CD4-positive, alpha-beta T cell treated with Interleukin-2 at 100 ng/mL for 4 hours (primary cell): Measurements from ENCODE around the gene DCTD.

Source experiments
- DNase-seq: peaks from one replicate; pipeline ENCODE4 v3.0.0-alpha.2; 2020; ENCODE audit warnings: low spot score

The DCTD gene

DNA sequence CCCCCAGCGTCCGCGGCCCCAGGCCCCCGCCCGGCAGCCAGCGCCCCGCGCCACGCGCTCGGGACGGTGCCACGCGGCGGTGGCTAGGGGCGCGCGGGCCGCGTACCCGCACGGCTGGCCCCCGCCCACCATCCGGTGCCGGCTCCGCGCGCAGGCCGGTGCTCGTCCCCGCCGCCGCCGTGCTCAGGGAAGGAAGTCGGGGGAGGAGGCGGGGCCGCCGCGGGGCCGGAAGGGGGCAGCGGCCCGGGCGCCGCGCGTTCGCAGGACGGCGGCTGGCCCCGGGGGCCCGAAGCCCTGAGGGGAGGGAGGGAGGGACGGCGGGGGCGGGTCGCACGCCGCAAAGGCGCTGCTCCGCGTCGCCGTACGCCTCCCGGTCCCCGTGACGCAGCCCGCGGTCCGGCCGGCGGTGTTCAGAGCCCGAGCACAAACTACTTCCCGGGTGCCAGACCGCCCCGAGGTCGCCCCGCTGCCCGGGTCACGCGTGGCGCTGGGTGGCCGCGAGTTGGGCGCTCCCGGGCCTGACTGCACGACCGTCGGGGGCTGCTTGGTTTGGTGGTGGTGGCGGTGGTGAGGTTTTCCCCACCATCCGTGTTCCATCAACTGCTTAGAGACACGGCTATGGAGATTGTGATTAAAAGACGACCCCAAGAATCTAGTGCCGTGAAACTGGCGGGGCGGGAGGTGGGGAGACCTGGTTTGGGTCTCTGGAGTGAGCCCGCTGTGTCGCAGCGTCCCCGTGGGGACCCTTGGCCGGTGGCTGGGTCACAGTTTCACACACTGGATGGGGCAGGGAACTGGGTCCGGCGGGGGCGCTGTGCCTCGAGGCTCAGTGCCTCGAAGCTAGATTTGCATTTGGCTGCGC lies at the start of gene DCTD:
TSS of gene DCTD (minus strand) at position 205 of the 862 bp plus-strand sequence. CDS start 1,818 bp downstream, outside the sequence.
- peak; percentile 73 for DNase-seq

DNA sequence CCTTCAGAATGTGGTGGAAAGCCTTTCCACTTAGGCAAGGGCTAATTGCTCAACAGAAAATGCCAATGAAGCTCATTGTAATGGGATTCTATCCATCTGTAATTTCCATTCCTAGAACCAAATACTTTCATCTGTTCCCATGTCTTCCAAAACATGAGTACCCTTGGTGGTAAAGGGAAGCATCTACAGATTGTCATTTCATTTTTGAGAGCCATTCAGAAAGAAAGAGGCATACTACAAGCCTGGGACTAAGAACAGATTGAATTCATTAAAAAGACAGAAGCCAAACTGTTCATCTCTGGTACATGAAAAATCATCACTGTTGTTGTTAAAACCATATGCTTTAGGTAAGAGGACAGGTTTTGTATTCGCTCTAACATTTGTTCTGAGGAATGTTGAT lies 43.6 kb upstream of the DCTD start:
- no peak for DNase-seq

DNA sequence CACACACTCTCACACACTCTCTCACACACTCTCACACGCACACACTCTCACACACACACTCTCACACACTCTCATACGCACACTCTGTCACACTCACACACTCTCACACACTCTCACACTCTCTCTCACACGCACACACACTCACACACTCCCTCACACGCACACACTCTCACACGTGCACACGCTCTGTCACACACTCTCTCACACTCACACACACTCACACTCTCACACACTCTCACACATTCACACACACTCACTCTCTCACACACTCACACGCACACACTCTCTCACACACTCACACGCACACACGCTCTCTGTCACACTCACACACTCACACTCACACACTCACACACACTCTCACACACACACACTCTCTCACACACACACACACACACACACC lies 43.0 kb upstream of the DCTD start:
- no peak for DNase-seq

DNA sequence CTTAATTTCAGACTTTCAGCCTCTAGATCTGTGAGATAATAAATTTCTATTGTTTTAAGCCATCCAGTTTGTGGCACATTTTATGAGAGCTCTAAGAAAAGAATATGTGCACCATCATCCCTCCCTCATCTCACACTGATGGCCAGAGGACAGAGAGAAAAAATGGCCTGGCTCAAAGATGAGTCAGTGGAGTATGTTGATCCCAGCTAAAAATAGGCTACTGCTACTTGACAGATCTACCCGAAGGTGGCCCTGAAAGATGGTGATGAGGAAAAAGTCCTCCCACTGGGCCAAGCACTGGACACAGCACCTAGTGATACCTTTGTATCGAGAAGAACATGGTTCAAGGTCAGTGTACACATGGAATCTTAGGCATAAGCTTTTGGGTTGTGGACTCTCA lies 38.2 kb upstream of the DCTD start:
- no peak for DNase-seq

DNA sequence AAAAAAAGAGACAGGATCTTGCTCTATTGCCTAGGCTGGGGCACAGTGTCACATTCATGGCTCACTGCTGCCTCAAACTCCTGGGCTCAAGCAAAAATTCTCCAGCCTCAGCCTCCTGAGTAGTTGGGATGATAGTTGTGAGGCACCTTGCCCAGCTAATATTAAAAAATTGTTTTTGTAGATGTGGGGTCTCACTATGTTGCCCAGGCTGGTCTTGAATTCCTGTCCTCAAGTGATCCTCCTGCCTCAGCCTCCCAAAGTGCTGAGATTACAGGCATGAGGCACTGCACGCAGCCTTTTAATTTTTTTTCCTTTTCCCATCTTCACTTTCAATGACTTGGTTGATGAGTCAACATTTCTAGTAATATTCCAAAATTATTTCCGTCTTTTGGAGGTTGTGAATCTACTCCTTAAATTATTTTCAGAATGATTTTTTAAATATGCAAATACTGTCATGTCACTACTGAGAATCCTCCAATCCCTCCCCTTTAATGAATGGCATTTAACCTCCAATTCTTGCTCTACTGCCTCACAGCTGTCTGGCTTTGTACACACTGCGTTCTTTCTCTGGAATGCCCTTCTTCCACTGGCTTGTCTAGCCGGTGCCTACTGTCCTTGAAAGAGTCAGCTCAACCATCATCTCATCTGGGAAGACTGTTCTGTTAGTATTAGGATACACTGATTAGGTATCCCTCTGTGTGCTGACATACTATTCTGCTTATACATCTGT lies 27.5 kb upstream of the DCTD start:
- DNase-seq: no peak

DNA sequence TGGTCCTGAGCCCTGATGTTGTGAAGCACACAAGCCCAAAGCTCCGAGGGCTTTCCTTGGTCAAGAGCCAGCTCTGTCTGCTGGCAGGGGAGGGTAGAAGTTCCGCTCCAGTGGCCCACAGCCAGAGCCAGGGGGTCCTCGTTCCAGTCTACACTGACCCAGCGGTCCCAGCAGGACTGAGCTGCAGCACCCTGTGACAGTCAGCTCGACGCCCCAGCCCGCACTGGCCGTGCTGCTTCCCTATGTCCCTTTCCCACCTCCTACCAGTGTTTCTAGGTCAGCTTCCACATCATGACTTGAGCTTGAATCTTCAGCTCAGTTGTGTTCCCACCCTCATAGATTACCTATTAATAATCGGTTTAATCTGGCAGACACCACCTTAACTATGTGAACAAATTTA lies 22.5 kb upstream of the DCTD start:
- DNase-seq: no peak

DNA sequence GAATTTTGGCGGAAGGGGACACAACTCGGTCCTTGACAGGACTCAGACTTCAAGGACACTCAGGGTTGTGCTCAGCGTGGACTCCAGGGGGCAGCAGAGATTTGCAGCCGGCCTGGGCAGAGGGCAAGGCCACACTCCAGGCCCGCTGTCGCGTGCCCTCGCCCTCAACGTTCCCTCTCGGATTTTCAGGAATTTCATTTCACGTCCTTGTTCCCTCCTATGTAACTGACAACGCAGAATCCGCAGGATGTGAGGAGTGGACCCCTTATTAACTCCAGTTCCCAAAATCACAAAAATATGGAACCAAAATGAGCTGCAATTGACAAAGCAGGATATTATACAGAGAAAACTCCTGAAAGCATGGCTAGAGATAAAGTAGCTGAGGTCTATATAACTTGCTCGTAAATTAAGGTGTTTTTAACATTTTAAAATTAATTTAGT lies 21.0 kb upstream of the DCTD start:
- DNase-seq: peak; percentile 68

DNA sequence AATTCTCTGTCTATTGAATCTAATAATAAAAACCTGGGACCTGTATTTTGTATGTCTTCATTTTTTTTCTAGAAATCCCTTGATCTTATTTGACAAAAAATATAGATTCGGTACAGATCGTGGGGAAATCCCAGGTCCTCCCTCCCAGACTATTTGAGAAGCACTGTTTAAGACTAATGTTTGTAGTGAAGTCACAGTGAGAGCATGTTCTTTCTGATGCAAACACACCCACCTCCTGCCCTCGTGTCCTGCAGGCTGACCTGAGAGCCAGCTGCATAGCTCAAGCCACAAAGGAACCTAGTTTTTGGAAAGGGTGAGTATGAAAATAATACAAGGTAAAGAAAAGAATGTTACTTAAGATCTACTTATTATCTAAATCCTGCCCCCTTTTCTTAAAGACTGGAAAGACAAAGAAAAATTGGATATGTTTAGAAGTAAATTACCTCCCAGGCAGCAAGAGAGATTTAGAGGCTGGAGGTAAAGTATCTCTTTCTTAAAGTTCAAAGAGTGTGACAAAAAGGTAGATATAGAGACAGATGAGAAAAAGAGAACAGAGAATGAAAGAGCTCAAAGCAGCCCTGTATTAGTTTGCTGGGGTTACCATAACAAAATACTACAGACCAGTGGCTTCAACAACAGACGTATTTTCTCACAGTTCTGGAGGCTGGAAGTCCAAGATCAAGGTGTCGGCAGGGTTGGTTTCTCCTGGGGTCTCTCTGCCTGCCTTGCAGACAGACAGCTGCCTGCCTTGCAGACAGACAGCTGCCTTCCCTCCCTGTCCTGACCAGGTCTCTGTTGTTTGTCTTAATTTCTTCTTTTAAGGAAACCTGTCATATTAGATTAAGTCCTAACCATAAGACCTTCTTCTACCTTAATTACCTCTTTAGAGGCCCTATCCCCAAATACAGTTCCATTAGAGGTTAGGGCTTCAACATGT lies 20.4 kb upstream of the DCTD start:
- DNase-seq: no peak

DNA sequence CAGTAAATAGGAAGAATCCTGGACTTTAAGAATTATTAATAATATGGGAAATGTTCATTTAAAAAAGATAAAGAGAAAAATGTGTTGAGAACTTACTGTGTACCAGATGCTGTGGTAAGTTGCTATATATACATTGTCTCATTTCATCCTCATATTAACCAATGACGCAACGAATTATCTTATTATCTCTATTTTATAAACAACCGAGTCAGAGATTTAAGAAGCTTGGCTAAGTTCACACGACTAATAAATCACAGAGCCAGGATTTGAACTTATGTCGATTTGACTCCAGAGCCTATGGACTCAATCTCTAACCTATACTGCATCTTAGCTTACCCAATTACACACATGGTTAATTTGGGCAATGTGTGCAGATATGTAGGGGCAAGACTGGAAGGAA lies 15.5 kb upstream of the DCTD start:
- DNase-seq: no peak

DNA sequence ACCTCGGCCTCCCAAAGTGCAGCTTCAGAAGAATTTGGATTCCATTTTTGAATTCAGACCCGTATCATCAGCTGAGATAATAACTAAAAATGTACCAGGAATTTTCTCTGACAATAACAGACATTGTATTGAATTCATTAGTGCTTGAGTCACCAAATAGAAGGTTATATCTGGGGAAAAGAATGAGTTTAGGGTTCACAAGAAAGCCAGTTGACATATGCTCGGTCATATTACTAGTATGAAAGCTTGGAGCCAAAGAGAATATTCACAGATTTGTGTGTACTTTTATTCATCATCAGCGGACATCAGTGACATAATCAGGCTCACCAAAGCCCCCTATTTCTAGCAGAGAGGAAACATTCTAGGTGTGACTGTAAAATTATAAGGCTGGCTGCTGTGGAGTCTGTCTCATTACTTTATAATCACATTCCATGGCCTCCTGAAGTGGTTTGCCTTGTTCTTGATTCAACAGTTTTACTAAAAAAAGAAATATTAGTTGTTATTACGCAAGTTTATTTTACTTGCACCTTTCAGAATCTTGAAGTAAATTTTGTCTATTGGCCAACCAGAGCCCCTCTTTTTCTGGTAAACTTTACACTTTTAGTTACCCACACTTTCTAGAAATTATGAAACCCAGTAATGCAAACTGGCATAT lies 14.6 kb upstream of the DCTD start:
- DNase-seq: no peak

DNA sequence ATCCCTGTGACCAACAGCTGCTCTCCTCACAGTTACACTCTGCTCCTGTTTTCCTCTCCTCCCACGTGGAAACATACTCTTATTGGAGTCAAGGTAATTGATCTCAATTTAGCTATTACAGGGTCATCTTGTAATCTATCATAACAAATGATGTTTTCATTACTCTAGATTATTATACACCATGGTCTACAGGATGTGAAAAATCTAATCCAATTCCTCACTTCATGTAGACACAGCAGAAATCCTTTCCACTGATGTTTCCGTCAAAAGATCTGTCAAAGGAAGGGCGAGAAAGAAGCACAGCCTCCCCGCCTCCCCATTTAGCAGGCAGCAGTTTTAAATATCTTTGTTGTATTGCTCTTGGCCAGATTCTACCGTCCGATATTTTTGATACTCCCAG lies 13.7 kb upstream of the DCTD start:
- DNase-seq: no peak

DNA sequence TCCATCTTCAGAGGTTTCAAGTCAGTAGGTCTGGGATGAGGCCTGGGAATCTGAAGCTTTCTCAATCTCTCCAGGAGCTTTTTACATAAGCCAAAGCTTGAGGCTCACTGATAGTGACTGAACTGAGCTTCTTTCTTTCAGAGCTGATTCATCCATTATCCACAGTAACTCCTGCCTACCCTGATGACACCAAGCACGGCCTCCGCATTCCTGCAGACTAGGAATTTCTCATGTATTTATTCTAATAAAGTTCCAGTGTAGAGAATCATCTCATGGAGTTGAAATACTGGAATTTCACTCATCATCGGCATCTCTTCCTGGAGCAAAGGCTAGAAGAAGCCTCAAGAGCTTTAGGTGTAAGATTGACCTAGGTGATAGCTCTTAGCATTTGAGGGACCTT lies 12.1 kb upstream of the DCTD start:
- DNase-seq: no peak

DNA sequence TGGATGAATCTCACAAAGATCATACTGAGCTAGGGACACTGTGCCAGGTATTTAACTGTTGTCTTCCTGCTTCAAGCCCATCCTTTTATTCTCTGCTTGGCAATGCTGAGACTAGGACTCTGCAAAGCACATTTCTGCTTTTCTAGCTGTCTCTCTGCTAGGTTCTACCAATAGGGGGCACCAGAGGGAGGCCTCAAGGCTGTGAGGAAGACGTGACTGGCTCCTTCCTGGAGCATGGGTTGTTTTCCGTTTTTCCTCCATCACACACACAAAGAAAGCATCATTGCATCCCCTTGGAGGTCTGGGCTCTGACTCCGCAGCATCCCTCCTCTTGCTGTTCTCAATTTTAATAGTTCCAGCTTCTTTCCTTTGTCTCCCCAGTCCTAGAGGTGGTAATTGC lies 10.9 kb upstream of the DCTD start:
- DNase-seq: no peak

DNA sequence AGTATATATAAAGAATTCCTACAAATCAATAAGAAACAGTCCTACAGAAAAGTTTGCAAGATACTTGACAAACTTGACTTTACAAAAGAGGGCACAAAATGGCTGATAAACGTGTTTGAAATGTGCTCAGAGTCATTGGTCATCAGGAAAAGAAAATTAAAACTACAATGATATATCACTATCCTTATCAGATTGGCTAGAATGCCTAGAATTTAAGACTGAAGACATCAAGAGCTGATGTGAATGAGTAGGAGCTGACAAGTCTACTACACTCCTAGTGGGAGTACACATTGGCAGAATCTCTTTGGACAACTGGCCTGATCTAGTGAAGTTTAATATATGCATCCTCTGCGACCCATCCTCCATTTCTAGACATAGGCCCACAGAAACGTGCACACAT lies 10.3 kb upstream of the DCTD start:
- no peak for DNase-seq

DNA sequence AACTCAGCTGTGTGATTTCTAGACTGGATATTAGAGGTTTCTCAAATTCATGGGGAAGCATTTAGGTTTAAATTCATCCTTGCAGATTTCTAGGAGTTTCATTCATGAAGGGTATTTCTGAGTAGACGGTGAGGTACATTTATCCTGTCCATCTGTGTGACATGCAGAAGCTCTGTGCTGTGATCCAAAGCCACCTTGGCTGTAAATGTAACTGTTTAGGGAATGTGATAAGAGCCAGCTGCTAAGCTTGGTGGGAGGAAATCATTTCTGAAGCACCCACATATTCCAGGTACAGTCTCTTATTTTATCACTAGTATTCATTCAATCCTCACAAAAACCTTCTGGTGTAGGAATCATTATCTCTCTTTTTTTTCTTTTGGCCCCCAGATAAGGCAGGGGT lies 8.7 kb upstream of the DCTD start:
- no peak for DNase-seq

DNA sequence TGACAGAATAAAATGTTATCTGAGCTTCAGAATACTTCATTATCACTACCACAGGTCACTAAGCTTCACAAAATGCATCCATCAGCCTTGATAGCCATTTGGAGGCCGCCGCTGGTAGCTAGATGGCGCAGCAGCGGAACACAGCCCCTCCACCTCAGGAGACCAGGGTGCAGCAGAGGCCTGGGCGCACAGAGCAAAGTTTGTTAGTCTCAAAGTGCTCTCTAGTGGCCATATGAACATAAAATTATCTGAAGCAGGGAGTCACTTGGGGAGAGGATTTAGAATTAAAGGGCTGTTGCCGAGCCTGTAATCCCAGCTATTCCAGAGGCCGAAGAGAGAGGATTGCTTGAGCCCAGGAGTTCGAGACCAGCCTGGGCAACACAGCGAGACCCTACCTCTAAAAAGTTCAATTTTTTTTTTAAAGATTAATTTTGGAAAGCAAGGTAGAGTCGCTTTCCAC lies 8.1 kb upstream of the DCTD start:
- DNase-seq: peak; percentile 72

DNA sequence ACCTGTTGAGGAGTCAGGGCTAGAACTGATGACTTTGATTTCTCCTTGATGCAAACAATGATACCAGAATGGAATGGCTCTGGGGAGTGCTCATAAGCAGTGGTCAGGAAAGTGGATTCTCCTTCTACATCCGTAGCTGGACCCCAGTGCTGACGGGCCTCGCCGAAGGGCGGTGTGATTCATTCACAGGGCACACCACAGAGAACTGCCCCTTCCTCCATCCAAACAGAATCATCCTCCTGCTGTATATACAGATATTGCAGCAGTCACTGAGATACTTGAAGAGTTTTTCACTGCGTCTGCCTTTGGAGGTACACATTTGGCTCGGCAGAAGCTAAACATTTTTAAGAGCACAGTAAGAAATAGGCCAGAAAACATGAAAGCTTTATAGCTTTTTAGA lies 7.3 kb upstream of the DCTD start:
- no peak for DNase-seq

DNA sequence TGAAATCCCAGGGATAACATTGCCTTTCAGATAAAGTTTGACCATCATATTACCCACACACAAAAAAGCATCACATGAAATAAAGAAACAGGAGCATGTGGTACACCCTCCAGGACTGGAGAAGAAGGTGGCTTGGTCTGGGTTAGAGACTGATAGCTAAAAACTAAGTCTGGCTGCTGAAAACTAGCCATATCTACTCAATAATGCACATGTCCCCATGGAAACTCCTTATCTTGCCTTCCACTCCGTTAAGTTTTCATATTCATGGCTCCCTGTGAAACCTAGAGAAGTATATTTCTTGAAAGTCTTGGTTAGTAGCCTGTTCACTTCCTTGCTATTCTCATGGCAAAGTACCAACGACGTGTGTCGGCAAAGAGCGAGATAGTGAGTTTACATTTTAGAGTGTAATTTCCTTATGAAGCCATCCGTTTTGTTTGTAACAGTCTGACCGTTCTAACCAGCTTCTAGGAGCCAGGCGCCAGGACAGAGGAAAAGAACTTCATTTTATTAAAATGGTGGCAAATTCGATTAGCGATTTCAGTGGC lies 6.7 kb upstream of the DCTD start:
- no peak for DNase-seq

DNA sequence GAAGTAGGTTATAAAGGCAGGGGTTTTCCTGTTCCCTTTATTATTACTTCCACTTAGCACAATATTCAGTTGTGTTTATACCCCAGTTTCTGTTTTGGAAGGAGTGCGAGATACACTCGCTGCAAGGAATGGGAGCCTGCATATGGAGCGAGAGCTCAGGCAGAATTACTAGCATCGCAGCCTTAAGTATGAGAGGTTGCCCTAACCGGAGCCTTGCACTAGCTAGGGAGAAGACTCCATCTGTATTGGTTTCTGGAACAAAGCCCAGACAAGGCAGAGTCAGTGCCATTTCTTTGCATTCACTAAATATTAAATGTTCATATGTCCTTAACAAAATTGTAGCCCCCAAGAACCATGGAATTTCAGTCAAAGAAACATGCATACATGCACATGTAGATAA lies 6.2 kb upstream of the DCTD start:
- no peak for DNase-seq

DNA sequence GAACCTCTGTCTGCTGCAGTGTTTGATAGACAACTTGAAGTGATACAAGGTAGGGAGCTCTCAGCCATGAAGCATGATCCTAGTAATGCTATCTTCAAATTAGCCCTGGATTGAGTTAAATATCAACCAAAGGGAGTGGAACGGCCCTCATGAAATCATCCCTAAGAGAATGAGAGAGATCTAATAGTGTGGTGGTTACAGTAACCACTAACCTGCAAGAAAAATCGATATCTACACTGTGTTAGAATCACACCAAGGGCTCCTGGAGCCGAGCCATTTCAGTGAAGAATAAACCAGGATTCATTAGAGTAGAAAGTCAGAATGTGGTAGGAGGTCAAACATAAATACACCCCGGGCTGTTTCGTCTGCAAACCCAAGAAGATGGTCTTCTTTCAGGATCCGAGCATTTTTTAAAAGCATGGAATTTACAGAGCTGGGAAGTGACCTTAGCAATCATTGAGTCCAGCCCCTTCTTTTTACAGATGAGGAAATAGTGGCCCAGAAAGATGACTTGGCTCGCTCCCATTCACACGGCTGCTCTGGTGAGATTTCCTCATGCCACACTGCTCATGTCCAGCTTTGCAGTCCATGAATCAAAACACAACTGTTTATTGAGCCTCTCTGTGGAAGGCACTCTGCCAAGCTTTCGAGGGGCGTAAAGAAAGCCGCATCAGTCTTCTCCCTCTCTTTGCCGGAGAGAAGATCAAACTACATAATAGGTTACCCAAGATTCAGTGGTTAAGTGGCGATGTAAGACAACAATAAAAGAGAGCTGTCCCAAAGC lies 5.5 kb upstream of the DCTD start:
- DNase-seq: no peak

DNA sequence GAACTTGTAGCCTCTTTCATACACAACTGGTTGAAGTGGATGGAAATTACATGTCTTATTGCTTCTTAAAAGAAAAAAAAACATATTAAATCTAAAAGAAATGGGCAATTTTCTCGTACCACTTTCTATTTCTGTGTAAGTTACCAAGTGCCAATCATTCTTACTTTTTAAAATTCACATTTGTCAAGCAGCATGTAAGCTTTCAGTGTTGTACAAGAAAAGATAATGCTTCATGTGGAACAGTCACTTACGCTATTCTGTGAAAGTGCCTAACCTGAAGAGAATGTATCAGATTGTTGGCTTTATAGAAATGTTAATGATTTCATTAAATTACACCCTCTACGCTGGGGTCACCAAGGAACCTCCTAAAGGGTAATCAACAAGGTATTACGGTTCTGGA lies 4.4 kb upstream of the DCTD start:
- DNase-seq: no peak
